A549 (cell line): Measurements from ENCODE around the gene ARFRP1. TPM values are rescaled to one million over a fixed set of nuclear protein-coding genes. Genes with fewer than 3 reads are reported as not detected.

Experiments used
- ATAC-seq, 2 experiments: fragments of 200-7000 bp in 1 of 2; fragments of >200 bp in 1 of 2; cut with Nextera tagmentation in 1 of 2; cut with Tn5 transposase in 1 of 2; 3 replicates each; pipeline versions ENCODE4 v1.8.0 to v1.9.1; 2018 to 2020; ENCODE audit warnings: mild to moderate bottlenecking in 1 of 2, moderate library complexity in 1 of 2
- CTCF ChIA-PET: fragments of 300-600 bp; sonication (Branson Sonifier 250); formaldehyde crosslinking; extraction: SDS; loops from one replicate; lab custom pipeline; 2021; ENCODE audit warnings: antibody characterized with exemption, inconsistent platforms; lab: Yijun Ruan, JAX
- POLR2A ChIA-PET: fragments of 350-600 bp; formaldehyde crosslinking; extraction: SDS; loops from one replicate; lab custom pipeline; 2021; ENCODE audit warnings: antibody characterized with exemption, inconsistent platforms; lab: Yijun Ruan, JAX
- DNase-seq, 2 experiments: peaks; one replicate each; pipeline versions ENCODE4 v3.0.0 to v3.0.0-alpha.2; 2011 to 2016; ENCODE audit warnings: low read depth in 1 of 2, low spot score in 1 of 2
- FAIRE-seq: peaks from 2 replicates; lab custom pipeline; 2011; peaks lifted over from hg19 to GRCh38; lab: Jason Lieb, UNC
- H3K27ac ChIP-seq, 2 experiments: fragments of >200 bp; sonication (Bioruptor Twin); formaldehyde crosslinking; 3 replicates each; pipeline ENCODE4 v1.5.1; 2016 to 2017
- H3K4me1 ChIP-seq: fragments of >200 bp; sonication (Bioruptor Twin); formaldehyde crosslinking; 3 replicates; pipeline ENCODE4 v1.6.1; 2016
- H3K4me2 ChIP-seq: fragments of >200 bp; sonication (Bioruptor Twin); formaldehyde crosslinking; 3 replicates; pipeline ENCODE4 v1.6.1; 2016
- H3K4me3 ChIP-seq: fragments of >200 bp; sonication (Bioruptor Twin); formaldehyde crosslinking; 3 replicates; pipeline ENCODE4 v1.5.1; 2016
- H3K9me3 ChIP-seq: fragments of >200 bp; sonication (Bioruptor Twin); formaldehyde crosslinking; 3 replicates; pipeline ENCODE4 v1.6.1; 2016
- BCL3 ChIP-seq: fragments of >200 bp; sonication (Bioruptor Twin); formaldehyde crosslinking; IDR thresholded peaks from 3 replicates; pipeline ENCODE4 v1.6.1; 2016
- CHD2 ChIP-seq: fragments of 150-350 bp; IDR thresholded peaks from 2 replicates; pipeline ENCODE4 v1.6.1; 2014; ENCODE audit warnings: low read length; ENCODE audit not compliant: partially characterized antibody
- EHMT2 ChIP-seq: fragments of 200-600 bp; sonication (generic); IDR thresholded peaks from 2 replicates; pipeline ENCODE4 v1.6.1; 2016; ENCODE audit warnings: antibody characterized with exemption, low read depth, mild to moderate bottlenecking, moderate library complexity
- ELK1 ChIP-seq: fragments of 150-350 bp; IDR thresholded peaks from 2 replicates; pipeline ENCODE4 v1.6.1; 2014; ENCODE audit warnings: low read depth, mild to moderate bottlenecking, low read length
- JUN ChIP-seq, 2 experiments: fragments of >200 bp; sonication (Bioruptor Twin); formaldehyde crosslinking; IDR thresholded peaks; 2 replicates in 1 of 2; 3 replicates in 1 of 2; pipeline ENCODE4 v1.6.1; 2016 to 2017
- MAFK ChIP-seq: fragments of 450-650 bp; IDR thresholded peaks from 2 replicates; pipeline ENCODE4 v1.6.1; 2014; ENCODE audit not compliant: partially characterized antibody
- MAX ChIP-seq: IDR thresholded peaks from 2 replicates; pipeline ENCODE4 v1.6.1; 2012
- NR3C1 ChIP-seq: fragments of >200 bp; sonication (Bioruptor Twin); formaldehyde crosslinking; IDR thresholded peaks from 3 replicates; pipeline ENCODE4 v1.6.1; 2017
- PBX3 ChIP-seq: IDR thresholded peaks from 2 replicates; pipeline ENCODE4 v1.6.1; 2012
- POLR2A ChIP-seq: IDR thresholded peaks from 2 replicates; pipeline ENCODE4 v1.6.1; 2012; ENCODE audit warnings: mild to moderate bottlenecking, low read length
- RCOR1 ChIP-seq: fragments of 150-350 bp; IDR thresholded peaks from 2 replicates; pipeline ENCODE4 v1.6.1; 2014; ENCODE audit warnings: antibody characterized with exemption, low read length, low read depth
- RFX5 ChIP-seq: fragments of 450-650 bp; IDR thresholded peaks from 2 replicates; pipeline ENCODE4 v1.7.1; 2014; ENCODE audit warnings: antibody characterized with exemption, mild to moderate bottlenecking, moderate library complexity
- SMC3 ChIP-seq: fragments of >200 bp; sonication (Bioruptor Twin); formaldehyde crosslinking; IDR thresholded peaks from 3 replicates; pipeline ENCODE4 v1.6.1; 2018; ENCODE audit warnings: inconsistent platforms
- SREBF2 ChIP-seq: fragments of 450-650 bp; IDR thresholded peaks from 2 replicates; pipeline ENCODE4 v1.6.1; 2014; ENCODE audit warnings: mild to moderate bottlenecking, moderate library complexity
- ZFP36 ChIP-seq: fragments of 450-650 bp; IDR thresholded peaks from 2 replicates; pipeline ENCODE4 v1.6.1; 2014; ENCODE audit warnings: borderline replicate concordance; ENCODE audit not compliant: partially characterized antibody
- WGBS: methylation state at CpG from one replicate; pipeline ENCODE4 v1.1.6; 2017; ENCODE audit errors: missing lambda C conversion rate; 5-methylcytosine and 5-hydroxymethylcytosine counted together
- polyA plus RNA-seq, 4 experiments: library from polyadenylated mRNA; depleted of rRNA in 3 of 4; stranded (reverse); fragments of >200 nt; fragmentation: RNase III in 1 of 4; extraction: RNeasy Plus Mini Kit Qiagen cat#74134 plus additional on column Dnase treatment in 1 of 4; gene quantifications; 2 replicates in 3 of 4; 3 replicates in 1 of 4; pipeline ENCODE4 v1.2.3, GENCODE V29; 2011 to 2017

ARFRP1 gene
- polyA plus RNA-seq, 2 of the 4 experiments (the other 2 are of a cell fraction), result 25.1 to 29.7 TPM

GRCh38 chr20:63682384-63683139 is 25.2 kb downstream of the ARFRP1 start (continued):
- peak; percentile 67 to 75 for TF ChIP-seq JUN (IDR thresholded peaks at IDR 0.05)
- peak; percentile 84 for TF ChIP-seq MAX

- ChIA-PET CTCF (interaction anchor here (0.5 to 4.3 kb wide), 9 partner anchors 10 to 186 kb away, joined by 3 to 34 read pairs (median 5); partner anchors contain the start of gene PTK6), POLR2A (interaction anchor here (1.0 to 1.7 kb wide), 4 partner anchors 23 to 54 kb away, joined by 3 to 7 read pairs (median 4); partner anchors contain the start of genes ARFRP1, GMEB2, RTEL1 and ZGPAT)
- Histone ChIP-seq H3K4me3 (no peak overlapping the region), H3K4me1 (peaks cover 31% of the 10 kb centered on the region), H3K27ac (peak overlapping the region; percentile 93 to 94), H3K4me2 (peak overlapping the region; percentile 70), H3K9me3 (no peaks in the 10 kb centered on the region)
- FAIRE-seq (no peak), DNase-seq (no peak), ATAC-seq (peak in 1 of 2 experiments; percentile 5; a peak in 3 of 6 replicates)
- no peak for TF ChIP-seq RCOR1
- TF ChIP-seq PBX3, result no peak
- TF ChIP-seq MAFK, result no peak
- 82% methylated on average over 7 of the region's 13 CpGs for WGBS
These were observed 26.1 kb downstream of the ARFRP1 start for GRCh38 chr20:63681609-63682142.

GRCh38 chr20:63680857-63681608 is 26.7 kb downstream of the ARFRP1 start:
- no peak for FAIRE-seq
- no peak for DNase-seq
- no peak overlapping the region for H3K4me2 ChIP-seq
- no peaks in the 10 kb centered on the region for H3K9me3 ChIP-seq
- TF ChIP-seq ZFP36, result no peak
- TF ChIP-seq EHMT2, result no peak
- TF ChIP-seq SMC3, result no peak
- no peak for ATAC-seq
- no peak overlapping the region for H3K4me3 ChIP-seq
- H3K27ac ChIP-seq, result peak overlapping the region; percentile 93 to 94
- WGBS, result 93% methylated on average over 15 of the region's 23 CpGs
- H3K4me1 ChIP-seq, result peaks cover 24% of the 10 kb centered on the region
- ChIA-PET CTCF (interaction anchor here (0.5 to 4.3 kb wide), 7 partner anchors 8 to 143 kb away, joined by 3 to 34 read pairs (median 4); partner anchors contain the start of gene PTK6), POLR2A (no interaction called here)

- WGBS, result 93% methylated on average over 8 of the region's 13 CpGs
- no peak for ATAC-seq
These were observed 27.3 kb downstream of the ARFRP1 start for GRCh38 chr20:63680427-63680826.

More at GRCh38 chr20:63680427-63680826, 27.3 kb downstream of the ARFRP1 start:
- Histone ChIP-seq H3K4me2 (no peak overlapping the region), H3K27ac (peak overlapping the region in 1 of 2 experiments; percentile 93; a peak in 3 of 6 replicates), H3K9me3 (no peaks in the 10 kb centered on the region), H3K4me1 (peaks cover 24% of the 10 kb centered on the region), H3K4me3 (no peak overlapping the region)
- DNase-seq (no peak), FAIRE-seq (no peak)
- TF ChIP-seq NR3C1 (no peak), MAX (no peak), PBX3 (no peak), CHD2 (no peak), MAFK (no peak), SREBF2 (no peak), POLR2A (no peak), BCL3 (no peak), ELK1 (no peak), RFX5 (no peak)
- ChIA-PET CTCF (interaction anchor here (0.7 to 4.3 kb wide), 5 partner anchors 9 to 142 kb away, joined by 3 to 34 read pairs (median 6); partner anchors contain the start of gene PTK6), POLR2A (no interaction called here)
